Measurements from ENCODE around the gene TMEM187.

Gene TMEM187

GRCh38 chrX:153988493-153988892 is 15.9 kb downstream of the TMEM187 start:
- Histone ChIP-seq H3K36me3 (ENCODE audit: control insufficient read depth in 1 of 2, insufficient read depth in 2 of 2, low read length in 2 of 2) (no peaks in the 10 kb centered on the region), H3K79me1 (ENCODE audit: low read length) (no peaks in the 10 kb centered on the region), H2BK12ac (ENCODE audit: low read length) (no peak overlapping the region), H2AK5ac (ENCODE audit: low read length) (no peak overlapping the region), H2BK120ac (ENCODE audit: insufficient read depth, low read length, poor library complexity) (no peak overlapping the region), H2AFZ (ENCODE audit: insufficient read depth, low read length, poor library complexity) (no peak overlapping the region), H3K4ac (ENCODE audit: low read depth, low read length) (no peak overlapping the region), H3K9me3 (ENCODE audit: insufficient read depth, low read depth, low read length) (no peaks in the 10 kb centered on the region), H3K27me3 (ENCODE audit: insufficient read depth, low read length) (no peaks in the 10 kb centered on the region), H3K4me3 (ENCODE audit: low read depth, low read length) (no peak overlapping the region), H3K23ac (ENCODE audit: low read length) (no peak overlapping the region), H4K12ac (ENCODE audit: low read depth, low read length) (no peak overlapping the region), H3K27ac (ENCODE audit: low read depth, low read length) (no peak overlapping the region), H3K4me1 (ENCODE audit: control insufficient read depth in 1 of 2, insufficient read depth in 2 of 2, low read length in 2 of 2) (no peaks in the 10 kb centered on the region), H2BK5ac (ENCODE audit: low read depth, low read length, poor library complexity) (no peak overlapping the region), H3K4me2 (ENCODE audit: low read length) (no peak overlapping the region), H4K91ac (ENCODE audit: low read depth, low read length) (no peak overlapping the region), H3K79me2 (ENCODE audit: control insufficient read depth, insufficient read depth, low read length, poor library complexity) (no peaks in the 10 kb centered on the region), H3K18ac (ENCODE audit: low read length) (no peak overlapping the region), H3K14ac (ENCODE audit: low read length) (no peak overlapping the region), H4K8ac (ENCODE audit: low read depth, low read length) (no peak overlapping the region), H3K9ac (ENCODE audit: low read length) (no peak overlapping the region)
- WGBS (ENCODE audit: extremely low coverage, insufficient coverage, insufficient read length) = no CpG with 5 or more reads among the region's 12 CpGs
- no peak for DNase-seq

- Histone ChIP-seq H4K12ac (ENCODE audit: low read depth, low read length) (no peak overlapping the region), H3K27ac (ENCODE audit: low read depth, low read length) (no peak overlapping the region), H3K4me1 (ENCODE audit: control insufficient read depth in 1 of 2, insufficient read depth in 2 of 2, low read length in 2 of 2) (no peaks in the 10 kb centered on the region), H2BK5ac (ENCODE audit: low read depth, low read length, poor library complexity) (no peak overlapping the region), H3K27me3 (ENCODE audit: insufficient read depth, low read length) (no peaks in the 10 kb centered on the region), H3K36me3 (ENCODE audit: control insufficient read depth in 1 of 2, insufficient read depth in 2 of 2, low read length in 2 of 2) (no peaks in the 10 kb centered on the region), H2BK120ac (ENCODE audit: insufficient read depth, low read length, poor library complexity) (no peak overlapping the region), H3K14ac (ENCODE audit: low read length) (no peak overlapping the region), H3K4ac (ENCODE audit: low read depth, low read length) (no peak overlapping the region), H3K18ac (ENCODE audit: low read length) (no peak overlapping the region), H2AK5ac (ENCODE audit: low read length) (no peak overlapping the region), H4K91ac (ENCODE audit: low read depth, low read length) (no peak overlapping the region), H4K8ac (ENCODE audit: low read depth, low read length) (no peak overlapping the region), H3K4me3 (ENCODE audit: low read depth, low read length) (no peak overlapping the region), H3K79me1 (ENCODE audit: low read length) (no peaks in the 10 kb centered on the region), H3K4me2 (ENCODE audit: low read length) (no peak overlapping the region), H3K9ac (ENCODE audit: low read length) (no peak overlapping the region), H2BK12ac (ENCODE audit: low read length) (no peak overlapping the region), H3K79me2 (ENCODE audit: control insufficient read depth, insufficient read depth, low read length, poor library complexity) (no peaks in the 10 kb centered on the region), H3K23ac (ENCODE audit: low read length) (no peak overlapping the region), H3K9me3 (ENCODE audit: insufficient read depth, low read depth, low read length) (no peaks in the 10 kb centered on the region), H2AFZ (ENCODE audit: insufficient read depth, low read length, poor library complexity) (no peak overlapping the region)
- no peak for DNase-seq
- WGBS (ENCODE audit: extremely low coverage, insufficient coverage, insufficient read length) = no CpG with 5 or more reads among the region's 14 CpGs
These were observed 17.6 kb downstream of the TMEM187 start for GRCh38 chrX:153989973-153990655.

GRCh38 chrX:153991013-153991580 is 18.5 kb downstream of the TMEM187 start:
- no peak overlapping the region for H3K9ac ChIP-seq (ENCODE audit: low read length)
- no peak overlapping the region for H3K14ac ChIP-seq (ENCODE audit: low read length)
- no peak overlapping the region for H2AFZ ChIP-seq (ENCODE audit: insufficient read depth, low read length, poor library complexity)
- no peaks in the 10 kb centered on the region for H3K36me3 ChIP-seq (ENCODE audit: control insufficient read depth in 1 of 2, insufficient read depth in 2 of 2, low read length in 2 of 2)
- no peaks in the 10 kb centered on the region for H3K79me2 ChIP-seq (ENCODE audit: control insufficient read depth, insufficient read depth, low read length, poor library complexity)
- no peak overlapping the region for H4K8ac ChIP-seq (ENCODE audit: low read depth, low read length)
- no peak overlapping the region for H3K4me3 ChIP-seq (ENCODE audit: low read depth, low read length)
- H3K27ac ChIP-seq (ENCODE audit: low read depth, low read length) = no peak overlapping the region
- H4K91ac ChIP-seq (ENCODE audit: low read depth, low read length) = no peak overlapping the region
- no peak overlapping the region for H3K18ac ChIP-seq (ENCODE audit: low read length)
- H3K4ac ChIP-seq (ENCODE audit: low read depth, low read length) = no peak overlapping the region
- no peaks in the 10 kb centered on the region for H3K27me3 ChIP-seq (ENCODE audit: insufficient read depth, low read length)
- no CpG with 5 or more reads among the region's 3 CpGs for WGBS (ENCODE audit: extremely low coverage, insufficient coverage, insufficient read length)
- no peak overlapping the region for H2BK120ac ChIP-seq (ENCODE audit: insufficient read depth, low read length, poor library complexity)
- H4K12ac ChIP-seq (ENCODE audit: low read depth, low read length) = no peak overlapping the region
- no peak overlapping the region for H3K23ac ChIP-seq (ENCODE audit: low read length)
- H2AK5ac ChIP-seq (ENCODE audit: low read length) = no peak overlapping the region
- no peaks in the 10 kb centered on the region for H3K79me1 ChIP-seq (ENCODE audit: low read length)
- no peaks in the 10 kb centered on the region for H3K4me1 ChIP-seq (ENCODE audit: control insufficient read depth in 1 of 2, insufficient read depth in 2 of 2, low read length in 2 of 2)
- no peak overlapping the region for H2BK5ac ChIP-seq (ENCODE audit: low read depth, low read length, poor library complexity)
- no peak overlapping the region for H2BK12ac ChIP-seq (ENCODE audit: low read length)
- no peaks in the 10 kb centered on the region for H3K9me3 ChIP-seq (ENCODE audit: insufficient read depth, low read depth, low read length)
- DNase-seq = no peak
- H3K4me2 ChIP-seq (ENCODE audit: low read length) = no peak overlapping the region

- Histone ChIP-seq H3K4ac (ENCODE audit: low read depth, low read length) (no peak overlapping the region), H3K23ac (ENCODE audit: low read length) (no peak overlapping the region), H2BK5ac (ENCODE audit: low read depth, low read length, poor library complexity) (no peak overlapping the region), H3K27ac (ENCODE audit: low read depth, low read length) (no peak overlapping the region), H2BK120ac (ENCODE audit: insufficient read depth, low read length, poor library complexity) (no peak overlapping the region), H2BK12ac (ENCODE audit: low read length) (no peak overlapping the region), H3K14ac (ENCODE audit: low read length) (no peak overlapping the region), H3K36me3 (ENCODE audit: control insufficient read depth in 1 of 2, insufficient read depth in 2 of 2, low read length in 2 of 2) (no peaks in the 10 kb centered on the region), H3K4me2 (ENCODE audit: low read length) (no peak overlapping the region), H3K79me2 (ENCODE audit: control insufficient read depth, insufficient read depth, low read length, poor library complexity) (no peaks in the 10 kb centered on the region), H4K12ac (ENCODE audit: low read depth, low read length) (no peak overlapping the region), H3K4me1 (ENCODE audit: control insufficient read depth in 1 of 2, insufficient read depth in 2 of 2, low read length in 2 of 2) (no peaks in the 10 kb centered on the region), H2AK5ac (ENCODE audit: low read length) (no peak overlapping the region), H4K91ac (ENCODE audit: low read depth, low read length) (no peak overlapping the region), H3K18ac (ENCODE audit: low read length) (no peak overlapping the region), H3K79me1 (ENCODE audit: low read length) (no peaks in the 10 kb centered on the region), H2AFZ (ENCODE audit: insufficient read depth, low read length, poor library complexity) (no peak overlapping the region), H3K9me3 (ENCODE audit: insufficient read depth, low read depth, low read length) (no peaks in the 10 kb centered on the region), H3K27me3 (ENCODE audit: insufficient read depth, low read length) (no peaks in the 10 kb centered on the region), H3K9ac (ENCODE audit: low read length) (no peak overlapping the region), H3K4me3 (ENCODE audit: low read depth, low read length) (no peak overlapping the region), H4K8ac (ENCODE audit: low read depth, low read length) (no peak overlapping the region)
- DNase-seq = no peak
- WGBS (ENCODE audit: extremely low coverage, insufficient coverage, insufficient read length) = no CpG with 5 or more reads among the region's 8 CpGs
These were observed 19.6 kb downstream of the TMEM187 start for GRCh38 chrX:153992180-153992579.
